G401 (cell line): ENCODE data around the gene CCNI. TPM values are rescaled to one million over a fixed set of nuclear protein-coding genes. Genes with fewer than 3 reads are reported as not detected.
"Not testable (repeated sequence)": the region's sequence is repeated elsewhere in the genome, so short reads cannot be mapped to it uniquely, and the experiment has no call there.

Experiments used
- DNase-seq: peaks from one replicate; pipeline ENCODE4 v3.0.0-alpha.2; 2015; ENCODE audit warnings: low spot score
- in situ Hi-C: cut with HindIII; loops from 2 replicates; pipeline ENCODE4 v1.10.0; 2016; ENCODE audit warnings: low sequenced_read_pairs, mixed read lengths
- total RNA-seq: library from RNA; depleted of rRNA; stranded (reverse); fragments of >200 nt; shearing (Covaris generic); gene quantifications from 2 replicates; pipeline ENCODE4 v1.2.3, GENCODE V29; 2014

Gene CCNI
- total RNA-seq, 1 experiment from 2014 or later: 180 TPM

DNA sequence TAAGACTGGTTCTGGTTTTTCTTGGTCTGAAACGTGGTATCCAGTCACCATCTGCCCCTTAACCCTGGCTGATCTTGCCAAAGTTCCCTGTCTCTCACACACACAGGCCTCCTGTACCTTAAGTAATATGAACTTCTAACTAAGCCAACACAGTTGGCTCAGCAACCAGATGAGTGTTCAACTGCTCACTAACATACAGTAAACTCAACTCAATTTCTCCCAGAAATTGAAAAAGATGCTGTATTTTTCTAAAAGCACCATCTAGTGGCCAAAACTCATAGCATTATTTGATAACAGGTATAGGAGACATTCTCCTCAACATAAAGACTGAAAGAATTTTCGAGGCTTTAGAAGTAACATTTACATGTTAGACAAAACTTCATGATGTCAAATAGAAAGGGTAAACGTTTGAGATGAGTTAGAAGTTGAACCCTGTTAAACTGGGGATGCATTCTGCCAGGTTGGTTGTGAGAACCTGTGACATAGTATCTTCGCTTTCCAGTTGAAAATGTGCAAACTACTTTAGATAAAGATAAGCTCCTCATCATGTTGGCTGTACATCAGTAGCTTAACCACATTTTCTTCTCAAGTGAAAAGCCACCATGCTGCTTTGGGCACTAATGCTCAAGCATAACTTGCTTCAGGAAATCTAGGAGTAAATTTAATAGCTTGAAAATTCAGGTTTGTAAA lies 31.2 kb downstream of the CCNI start:
- peak; percentile 57 for DNase-seq
- in situ Hi-C loops: no loop called here

DNA sequence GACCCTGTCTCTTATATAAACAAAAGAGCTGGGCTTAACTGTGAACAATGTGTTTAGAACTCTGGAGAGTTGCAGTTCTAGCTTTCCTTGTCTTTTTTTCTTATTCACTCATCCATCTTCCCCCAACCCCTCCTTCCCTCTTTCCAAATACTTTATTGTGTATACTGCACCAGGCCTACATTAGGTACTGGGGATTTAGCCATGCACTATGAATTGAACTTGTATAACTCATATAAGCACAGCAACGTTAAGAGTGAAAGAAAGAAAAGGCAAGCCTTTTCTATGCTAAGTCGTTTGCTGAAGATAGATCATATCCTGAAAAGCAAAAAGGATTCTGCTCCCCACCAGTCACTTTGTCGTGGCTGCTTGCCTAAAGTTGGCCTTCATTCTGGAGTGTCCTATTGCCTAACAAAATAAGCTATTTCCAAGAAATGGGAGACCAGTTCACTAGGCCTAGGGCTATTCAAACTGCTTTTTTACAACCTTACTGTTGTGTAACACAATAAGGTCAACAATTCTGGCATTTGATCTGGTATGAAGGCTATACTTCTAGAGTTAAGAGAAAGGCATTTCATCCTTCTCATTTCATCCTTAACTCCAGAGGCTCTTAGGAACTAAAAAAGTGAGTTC lies 32.2 kb downstream of the CCNI start:
- in situ Hi-C loops: no loop called here
- no peak for DNase-seq

DNA sequence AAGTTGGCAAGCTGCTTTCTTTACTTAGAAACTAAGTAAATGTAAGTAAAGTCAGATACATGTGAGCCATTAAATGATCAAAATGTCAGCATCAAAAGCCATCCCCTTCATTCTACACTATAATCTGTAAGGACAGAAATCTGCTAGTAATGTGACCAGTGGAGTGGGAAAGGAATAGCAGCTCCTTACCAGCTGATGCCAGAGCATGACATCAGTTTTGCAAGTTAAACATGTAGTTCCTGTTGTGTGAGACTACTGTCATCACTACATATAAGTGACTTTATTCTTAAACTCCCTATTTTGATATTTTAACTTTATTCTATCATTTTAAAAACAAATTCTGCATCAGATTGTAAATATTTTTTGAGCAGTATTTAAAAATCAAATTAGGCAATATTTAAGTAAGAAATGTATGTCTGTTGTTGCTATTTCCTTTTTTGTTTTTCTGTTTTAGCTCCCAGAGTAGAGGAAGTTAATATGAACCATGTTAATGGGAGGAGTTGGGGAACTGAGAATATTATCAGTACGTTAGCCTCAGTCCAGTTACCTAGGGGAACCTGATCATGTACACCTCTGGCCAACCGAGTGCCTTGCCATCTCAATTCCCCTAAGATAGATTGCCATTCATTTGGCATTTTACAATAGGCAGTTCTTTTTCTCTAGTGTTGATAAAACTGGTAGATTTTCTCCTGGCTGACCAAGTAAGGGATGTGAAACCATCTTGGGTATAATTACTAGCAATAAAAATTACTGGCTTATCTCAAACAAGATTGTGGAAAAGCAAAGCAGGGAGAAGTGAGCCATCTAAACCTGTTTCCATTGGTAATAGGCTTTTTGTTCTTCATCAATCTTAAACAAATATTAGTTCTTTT lies 34.7 kb downstream of the CCNI start:
- in situ Hi-C loops: no loop called here
- DNase-seq: no peak

- no peak for DNase-seq
- in situ Hi-C loops: no loop called here
These were observed 35.5 kb downstream of the CCNI start for GRCh38 chr4:77040270-77040669.

- DNase-seq: no peak
- in situ Hi-C loops: no loop called here
These were observed 36.0 kb downstream of the CCNI start for GRCh38 chr4:77039796-77040195.

DNA sequence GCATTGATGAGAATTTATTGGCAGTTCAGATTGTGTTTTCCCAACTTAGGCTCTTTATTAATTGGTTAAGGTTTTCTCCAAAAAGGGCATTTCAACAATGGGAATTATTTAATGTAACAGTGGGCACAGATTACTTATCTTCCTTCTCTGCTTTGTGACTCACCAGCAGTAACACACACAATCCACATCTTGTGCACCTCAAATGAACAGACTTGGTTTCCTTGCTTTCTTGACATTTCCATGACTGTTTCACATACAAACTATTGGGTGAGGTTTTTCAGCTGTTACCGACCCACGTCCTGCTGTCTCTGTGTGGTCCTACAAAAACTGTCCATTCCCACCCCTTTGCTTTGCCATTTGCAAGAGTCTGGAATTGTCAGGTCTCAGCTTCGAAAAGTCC lies 38.1 kb downstream of the CCNI start:
- DNase-seq: no peak
- in situ Hi-C loops: no loop called here

GRCh38 chr4:77037168-77037567 lies 38.6 kb downstream of the CCNI start:
- in situ Hi-C loops, DNase-seq: not testable (repeated sequence)

- in situ Hi-C loops: no loop called here
These were observed 39.6 kb downstream of the CCNI start for GRCh38 chr4:77036206-77036605.

GRCh38 chr4:77035153-77035552 lies 40.6 kb downstream of the CCNI start:
- DNase-seq: no peak
- in situ Hi-C loops: no loop called here

More at GRCh38 chr4:77036206-77036605, 39.6 kb downstream of the CCNI start:
- DNase-seq: no peak

DNA sequence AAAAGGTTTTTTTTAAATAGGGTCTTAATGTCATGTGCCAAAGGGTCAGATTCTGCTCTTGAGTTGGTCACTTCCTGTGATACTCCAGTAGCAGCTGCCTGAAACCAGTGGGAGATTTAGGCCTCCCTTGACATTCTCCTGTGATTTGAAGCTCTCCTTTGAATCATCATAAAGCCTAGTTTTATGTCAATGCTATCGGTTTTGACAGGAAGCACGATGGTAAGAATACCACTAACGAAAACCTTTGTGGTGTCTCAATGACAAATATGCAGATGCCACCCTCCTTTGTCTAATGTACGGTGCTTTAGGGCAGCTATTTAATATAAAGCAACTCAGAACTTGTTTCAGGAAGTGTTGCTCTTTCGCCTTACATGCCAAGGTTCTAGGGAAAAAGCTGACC lies 44.2 kb downstream of the CCNI start:
- in situ Hi-C loops: no loop called here
- DNase-seq: no peak

GRCh38 chr4:77029757-77030156 lies 46.0 kb downstream of the CCNI start:
- DNase-seq, in situ Hi-C loops: not testable (repeated sequence)

- no peak for DNase-seq
- in situ Hi-C loops: no loop called here
These were observed 47.5 kb downstream of the CCNI start for GRCh38 chr4:77028246-77028645.

DNA sequence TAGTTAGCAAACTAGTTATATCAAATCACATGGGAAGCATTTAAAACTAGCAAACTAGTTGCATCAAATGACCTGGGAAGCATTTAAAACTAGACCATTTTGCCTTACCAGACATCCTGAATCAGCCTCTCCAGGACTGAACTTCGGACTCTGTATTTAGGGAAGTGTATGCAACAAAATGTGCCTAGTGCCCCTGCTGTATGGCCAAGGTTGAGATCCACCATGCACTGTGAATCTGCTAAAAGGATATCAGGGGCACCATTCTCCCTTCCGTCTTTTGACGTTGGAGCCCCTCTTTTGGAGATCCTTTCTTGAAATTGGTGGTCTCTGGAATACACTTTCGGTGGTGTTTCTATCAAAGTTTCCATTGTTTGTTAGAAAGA lies 49.5 kb downstream of the CCNI start:
- in situ Hi-C loops: no loop called here

GRCh38 chr4:77025643-77026321 lies 50.0 kb downstream of the CCNI start:
- DNase-seq: no peak
- in situ Hi-C loops: no loop called here

More for the DNA sequence above, 49.5 kb downstream of the CCNI start:
- no peak for DNase-seq

GRCh38 chr4:77023920-77024319 lies 51.9 kb downstream of the CCNI start:
- DNase-seq: no peak
- in situ Hi-C loops: no loop called here

GRCh38 chr4:77022560-77023179 lies 53.1 kb downstream of the CCNI start:
- in situ Hi-C loops: no loop called here
- DNase-seq: no peak

GRCh38 chr4:77021614-77022089 lies 54.1 kb downstream of the CCNI start:
- DNase-seq: no peak
- in situ Hi-C loops: no loop called here

- in situ Hi-C loops: no loop called here
- no peak for DNase-seq
These were observed 55.8 kb downstream of the CCNI start for GRCh38 chr4:77020017-77020416.

DNA sequence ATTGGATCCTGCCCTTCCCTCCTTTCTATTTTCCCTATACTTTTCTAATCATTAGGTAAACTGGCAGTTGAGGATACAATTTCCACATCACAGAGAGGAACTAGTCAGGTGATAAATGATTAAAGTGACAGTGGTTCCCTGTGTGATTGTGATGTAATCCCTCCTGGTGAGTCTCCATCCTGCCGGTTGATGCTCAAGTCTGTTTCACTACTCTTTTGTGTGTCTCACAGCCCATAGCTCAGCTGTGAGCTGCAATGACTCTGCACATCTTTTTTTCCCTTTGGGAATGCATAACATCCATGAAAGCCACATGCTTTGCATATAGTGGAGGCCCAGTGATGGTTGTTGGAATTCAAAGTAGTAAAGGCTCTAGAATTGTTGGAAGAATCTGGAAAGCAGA lies 60.4 kb downstream of the CCNI start:
- in situ Hi-C loops: no loop called here
- DNase-seq: no peak
